Erythroblast (primary cell): ENCODE measurements around the gene LACTBL1.

ENCODE experiments used
- GATA1 ChIP-seq: IDR thresholded peaks from 2 replicates; pipeline ENCODE4 v1.6.1; 2011; ENCODE audit warnings: low read depth, mild to moderate bottlenecking, control low read depth, low read length, moderate library complexity
- POLR2A ChIP-seq: IDR thresholded peaks from 2 replicates; pipeline ENCODE4 v1.6.1; 2011; ENCODE audit warnings: mild to moderate bottlenecking, low read length

GRCh38 chr1:22963044-22963677, 9.5 kb downstream of the LACTBL1 start:
- TF ChIP-seq POLR2A (no peak), GATA1 (no peak)
